Endothelial cell (in vitro differentiated cells): ENCODE results near the gene DNASE2B. TPM values are rescaled to one million over a fixed set of nuclear protein-coding genes. Genes with fewer than 3 reads are reported as not detected.

Experiments
- DNase-seq: peaks from one replicate; pipeline ENCODE4 v3.0.0; 2021; ENCODE audit warnings: low spot score
- H3K27ac Mint-ChIP-seq: one replicate; pipeline ENCODE4 v1.8.0; 2021; ENCODE audit warnings: mixed read lengths, inconsistent platforms; ENCODE audit not compliant: unreplicated experiment
- H3K27me3 Mint-ChIP-seq: one replicate; pipeline ENCODE4 v1.8.0; 2021; ENCODE audit warnings: mild to moderate bottlenecking, moderate library complexity, mixed read lengths, inconsistent platforms; ENCODE audit not compliant: unreplicated experiment
- H3K36me3 Mint-ChIP-seq: one replicate; pipeline ENCODE4 v1.8.0; 2021; ENCODE audit warnings: mild to moderate bottlenecking, low read depth, mixed read lengths, inconsistent platforms; ENCODE audit not compliant: unreplicated experiment
- H3K4me1 Mint-ChIP-seq: one replicate; pipeline ENCODE4 v1.8.0; 2021; ENCODE audit warnings: mild to moderate bottlenecking, mixed read lengths, inconsistent platforms; ENCODE audit not compliant: unreplicated experiment
- H3K4me3 Mint-ChIP-seq: one replicate; pipeline ENCODE4 v1.8.0; 2021; ENCODE audit warnings: mild to moderate bottlenecking, mixed read lengths, inconsistent platforms; ENCODE audit not compliant: unreplicated experiment
- H3K9me3 Mint-ChIP-seq: one replicate; pipeline ENCODE4 v1.8.0; 2021; ENCODE audit warnings: mixed read lengths, inconsistent platforms; ENCODE audit not compliant: unreplicated experiment
- total RNA-seq: library from RNA; stranded (reverse); fragmentation: NEBNext Ultra II Directional; extraction: Animal tissue kit (Norgen Biotek cat#: 25700); gene quantifications from one replicate; pipeline ENCODE4 v1.2.1, GENCODE V29; 2021; ENCODE audit not compliant: unreplicated experiment
- TF ChIP-seq, protein P1 (sequence below): fragments of 200-600 bp; sonication (generic); IDR thresholded peaks from one replicate; pipeline ENCODE4 v1.5.0; 2021; ENCODE audit warnings: antibody characterized with exemption; ENCODE audit not compliant: unreplicated experiment

The DNASE2B gene
- total RNA-seq, 1 donor from 2014 or later = not detected

DNA sequence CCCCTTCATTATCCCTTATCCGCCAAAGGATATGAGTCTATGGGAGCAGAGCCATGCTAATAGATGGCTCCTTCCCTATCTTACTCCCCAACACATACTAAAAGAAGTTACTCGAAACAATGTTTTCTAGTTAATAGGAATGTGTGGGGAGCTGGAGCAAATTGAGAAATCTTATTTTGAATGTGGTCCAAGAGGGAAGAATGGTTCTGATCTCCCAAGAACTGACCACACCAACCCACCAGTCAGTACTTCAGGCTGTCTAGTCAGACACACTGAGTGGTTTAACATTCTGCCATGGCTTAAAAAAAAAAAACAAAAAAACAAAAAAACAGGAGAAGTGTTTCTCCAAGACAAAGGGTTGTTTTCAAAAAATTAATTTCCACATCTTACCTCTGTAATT, 31.5 kb upstream of the DNASE2B start:
- Mint-ChIP-seq H3K27me3 (peaks cover 2% of the 10 kb centered on the region), H3K27ac (no peak overlapping the region), H3K4me3 (no peak overlapping the region), H3K9me3 (no peaks in the 10 kb centered on the region), H3K36me3 (no peaks in the 10 kb centered on the region), H3K4me1 (peaks cover 4% of the 10 kb centered on the region)
- TF ChIP-seq, protein P1, sequence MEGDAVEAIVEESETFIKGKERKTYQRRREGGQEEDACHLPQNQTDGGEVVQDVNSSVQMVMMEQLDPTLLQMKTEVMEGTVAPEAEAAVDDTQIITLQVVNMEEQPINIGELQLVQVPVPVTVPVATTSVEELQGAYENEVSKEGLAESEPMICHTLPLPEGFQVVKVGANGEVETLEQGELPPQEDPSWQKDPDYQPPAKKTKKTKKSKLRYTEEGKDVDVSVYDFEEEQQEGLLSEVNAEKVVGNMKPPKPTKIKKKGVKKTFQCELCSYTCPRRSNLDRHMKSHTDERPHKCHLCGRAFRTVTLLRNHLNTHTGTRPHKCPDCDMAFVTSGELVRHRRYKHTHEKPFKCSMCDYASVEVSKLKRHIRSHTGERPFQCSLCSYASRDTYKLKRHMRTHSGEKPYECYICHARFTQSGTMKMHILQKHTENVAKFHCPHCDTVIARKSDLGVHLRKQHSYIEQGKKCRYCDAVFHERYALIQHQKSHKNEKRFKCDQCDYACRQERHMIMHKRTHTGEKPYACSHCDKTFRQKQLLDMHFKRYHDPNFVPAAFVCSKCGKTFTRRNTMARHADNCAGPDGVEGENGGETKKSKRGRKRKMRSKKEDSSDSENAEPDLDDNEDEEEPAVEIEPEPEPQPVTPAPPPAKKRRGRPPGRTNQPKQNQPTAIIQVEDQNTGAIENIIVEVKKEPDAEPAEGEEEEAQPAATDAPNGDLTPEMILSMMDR = no peak
- DNase-seq = no peak

DNA sequence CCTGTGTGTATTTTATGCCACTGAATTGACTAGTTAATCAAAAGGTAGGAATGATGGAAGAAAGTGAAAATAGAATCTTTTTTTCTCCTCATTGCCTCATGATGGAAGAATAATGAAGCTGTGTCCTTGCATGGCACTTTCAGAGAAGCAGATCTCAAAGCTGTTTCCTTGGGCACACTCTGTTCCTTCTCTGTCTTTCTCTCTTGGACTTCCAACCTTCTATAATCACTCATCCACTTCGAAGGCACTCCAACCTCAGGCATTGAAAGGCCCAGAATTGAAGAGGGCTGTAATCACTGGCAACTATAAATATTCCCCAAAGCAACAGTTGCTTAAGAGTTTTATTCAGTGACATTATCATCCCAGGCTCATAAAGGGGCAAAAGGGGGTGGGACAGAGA, 31.1 kb upstream of the DNASE2B start:
- no peaks in the 10 kb centered on the region for H3K9me3 Mint-ChIP-seq
- peaks cover 2% of the 10 kb centered on the region for H3K27me3 Mint-ChIP-seq
- peaks cover 4% of the 10 kb centered on the region for H3K4me1 Mint-ChIP-seq
- H3K4me3 Mint-ChIP-seq = no peak overlapping the region
- no peak overlapping the region for H3K27ac Mint-ChIP-seq
- TF ChIP-seq, protein P1 = no peak
- DNase-seq = no peak
- H3K36me3 Mint-ChIP-seq = no peaks in the 10 kb centered on the region

DNA sequence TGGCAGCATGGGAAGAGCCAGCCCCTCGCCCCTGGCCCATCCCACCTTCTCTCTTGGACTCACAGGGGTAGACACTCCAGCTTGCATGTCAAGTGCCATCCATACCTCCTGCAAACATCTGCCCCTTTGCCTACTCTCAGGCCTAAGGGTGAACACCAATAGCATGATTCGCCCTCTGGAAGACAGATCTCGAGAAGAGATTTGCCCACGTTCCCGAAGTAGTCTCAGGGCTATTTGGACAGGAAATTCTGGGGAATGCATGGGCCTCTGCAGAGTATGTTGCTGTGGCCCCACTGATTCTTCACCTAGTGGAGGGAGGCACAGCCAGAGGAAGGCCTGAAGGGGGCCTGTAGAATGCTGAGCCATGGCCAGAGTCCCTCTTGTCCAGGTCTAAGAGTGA, 29.8 kb upstream of the DNASE2B start:
- no peak overlapping the region for H3K27ac Mint-ChIP-seq
- TF ChIP-seq, protein P1 = no peak
- no peaks in the 10 kb centered on the region for H3K36me3 Mint-ChIP-seq
- no peak overlapping the region for H3K4me3 Mint-ChIP-seq
- no peaks in the 10 kb centered on the region for H3K9me3 Mint-ChIP-seq
- H3K27me3 Mint-ChIP-seq = peaks cover 5% of the 10 kb centered on the region
- H3K4me1 Mint-ChIP-seq = no peaks in the 10 kb centered on the region
- no peak for DNase-seq

DNA sequence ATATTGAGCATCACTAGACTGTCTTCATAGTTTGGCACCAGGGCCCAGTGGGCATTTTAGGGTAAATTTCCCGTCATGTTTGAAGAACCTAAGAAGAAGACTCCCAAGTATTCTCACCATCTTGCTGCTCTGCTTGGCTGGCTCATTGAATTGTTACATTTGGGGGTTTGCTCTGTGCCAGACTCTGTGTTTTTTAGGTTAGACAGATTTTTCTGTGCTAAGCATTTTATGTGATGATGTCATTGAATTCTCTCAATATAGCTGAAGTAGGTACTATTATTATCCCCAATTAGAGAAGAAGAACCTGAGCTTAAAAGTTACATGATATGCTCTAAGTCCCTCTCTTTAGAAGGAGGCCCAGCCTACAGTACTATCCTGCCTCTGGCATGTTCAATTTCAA, 28.0 kb upstream of the DNASE2B start:
- Mint-ChIP-seq H3K9me3 (no peaks in the 10 kb centered on the region), H3K27ac (no peak overlapping the region), H3K4me3 (no peak overlapping the region), H3K36me3 (no peaks in the 10 kb centered on the region), H3K27me3 (peaks cover 5% of the 10 kb centered on the region), H3K4me1 (no peaks in the 10 kb centered on the region)
- DNase-seq = no peak
- TF ChIP-seq, protein P1 = no peak

DNA sequence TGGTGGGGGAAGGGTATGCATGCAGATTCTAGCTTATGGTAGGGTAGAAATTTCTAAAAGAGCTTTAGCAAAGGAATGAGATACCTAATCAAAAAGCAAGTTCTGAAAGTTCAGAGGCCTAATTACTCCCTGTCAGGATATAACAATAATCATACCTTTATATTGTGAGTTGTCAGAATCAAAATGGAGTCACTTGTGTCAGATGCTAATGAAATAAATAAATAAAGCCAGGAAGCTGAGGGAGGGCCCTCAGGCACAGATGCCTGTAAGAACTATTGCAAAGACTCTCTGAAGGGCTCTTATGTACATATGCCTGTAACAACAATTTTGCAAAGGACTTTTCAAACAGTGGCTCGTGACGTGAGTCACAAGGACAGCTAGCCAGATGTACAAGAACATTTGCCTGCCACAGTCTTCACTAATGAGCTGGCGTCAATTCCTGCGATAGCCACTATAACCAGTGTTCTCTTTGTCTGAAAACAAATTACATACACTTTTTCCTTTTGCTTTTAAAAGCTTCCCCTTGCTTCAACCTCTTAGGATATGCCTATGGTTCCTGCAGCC, 27.4 kb upstream of the DNASE2B start:
- no peak for DNase-seq
- H3K36me3 Mint-ChIP-seq = no peaks in the 10 kb centered on the region
- H3K4me3 Mint-ChIP-seq = no peak overlapping the region
- H3K9me3 Mint-ChIP-seq = no peaks in the 10 kb centered on the region
- TF ChIP-seq, protein P1 = no peak
- no peaks in the 10 kb centered on the region for H3K4me1 Mint-ChIP-seq
- H3K27me3 Mint-ChIP-seq = peaks cover 5% of the 10 kb centered on the region
- H3K27ac Mint-ChIP-seq = no peak overlapping the region
